ENCODE measurements around the gene AFAP1. TPM values are rescaled to one million over a fixed set of nuclear protein-coding genes. Genes with fewer than 3 reads are reported as not detected.
"Not testable (repeated sequence)": the region's sequence is repeated elsewhere in the genome, so short reads cannot be mapped to it uniquely, and the experiment has no call there.

The AFAP1 gene
- total RNA-seq, 1 experiment from 2014 or later, result 23.6 TPM

DNA sequence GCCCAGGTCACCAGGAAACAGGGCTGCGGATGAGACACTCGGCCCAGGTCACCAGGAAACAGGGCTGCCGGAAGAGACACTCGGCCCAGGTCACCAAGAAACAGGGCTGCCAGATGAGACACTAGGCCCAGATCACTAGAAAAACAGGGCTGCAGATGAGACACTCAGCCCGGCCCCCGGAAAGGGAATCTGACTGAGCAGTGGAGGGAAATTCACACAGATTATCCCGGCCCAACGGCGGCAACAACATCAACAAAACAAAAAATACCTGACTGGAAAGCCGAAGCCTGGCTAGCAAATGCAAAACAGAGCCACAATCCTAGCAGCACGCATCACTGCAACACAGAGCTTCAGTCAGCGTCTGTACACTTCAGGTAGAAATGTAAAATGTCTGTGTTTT lies 20.7 kb downstream of the AFAP1 start:
- peaks cover 2% of the 10 kb centered on the region; the same call in 1 of the 2 replicates for H3K36me3 Mint-ChIP-seq
- CTCF ChIA-PET, result interaction anchor here (1.4 kb wide), 1 partner anchor 117 kb away, joined by 4 read pairs; no protein-coding TSS in a partner anchor
- POLR2A ChIA-PET, result no interaction called here
- peak overlapping the region; percentile 78 for H3K27ac Mint-ChIP-seq
- no peak overlapping the region for H3K4me3 Mint-ChIP-seq
- H3K4me1 Mint-ChIP-seq, result peaks cover 39% of the 10 kb centered on the region
- H3K9me3 Mint-ChIP-seq, result no peaks in the 10 kb centered on the region; the same call in 1 of the 2 replicates
- no peak for ATAC-seq
- no peaks in the 10 kb centered on the region for H3K27me3 Mint-ChIP-seq (ENCODE audit: low read depth)
- TF ChIP-seq, protein P1, sequence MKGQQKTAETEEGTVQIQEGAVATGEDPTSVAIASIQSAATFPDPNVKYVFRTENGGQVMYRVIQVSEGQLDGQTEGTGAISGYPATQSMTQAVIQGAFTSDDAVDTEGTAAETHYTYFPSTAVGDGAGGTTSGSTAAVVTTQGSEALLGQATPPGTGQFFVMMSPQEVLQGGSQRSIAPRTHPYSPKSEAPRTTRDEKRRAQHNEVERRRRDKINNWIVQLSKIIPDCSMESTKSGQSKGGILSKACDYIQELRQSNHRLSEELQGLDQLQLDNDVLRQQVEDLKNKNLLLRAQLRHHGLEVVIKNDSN (CRISPR knock-in tag; IDR thresholded peaks at IDR 0.05), result no peak
- no peak for TF ChIP-seq ZNF423 (CRISPR knock-in tag; IDR thresholded peaks at IDR 0.05)
- TF ChIP-seq, protein P2, sequence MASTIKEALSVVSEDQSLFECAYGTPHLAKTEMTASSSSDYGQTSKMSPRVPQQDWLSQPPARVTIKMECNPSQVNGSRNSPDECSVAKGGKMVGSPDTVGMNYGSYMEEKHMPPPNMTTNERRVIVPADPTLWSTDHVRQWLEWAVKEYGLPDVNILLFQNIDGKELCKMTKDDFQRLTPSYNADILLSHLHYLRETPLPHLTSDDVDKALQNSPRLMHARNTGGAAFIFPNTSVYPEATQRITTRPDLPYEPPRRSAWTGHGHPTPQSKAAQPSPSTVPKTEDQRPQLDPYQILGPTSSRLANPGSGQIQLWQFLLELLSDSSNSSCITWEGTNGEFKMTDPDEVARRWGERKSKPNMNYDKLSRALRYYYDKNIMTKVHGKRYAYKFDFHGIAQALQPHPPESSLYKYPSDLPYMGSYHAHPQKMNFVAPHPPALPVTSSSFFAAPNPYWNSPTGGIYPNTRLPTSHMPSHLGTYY (CRISPR knock-in tag; IDR thresholded peaks at IDR 0.05), result no peak
- TF ChIP-seq, protein P3, sequence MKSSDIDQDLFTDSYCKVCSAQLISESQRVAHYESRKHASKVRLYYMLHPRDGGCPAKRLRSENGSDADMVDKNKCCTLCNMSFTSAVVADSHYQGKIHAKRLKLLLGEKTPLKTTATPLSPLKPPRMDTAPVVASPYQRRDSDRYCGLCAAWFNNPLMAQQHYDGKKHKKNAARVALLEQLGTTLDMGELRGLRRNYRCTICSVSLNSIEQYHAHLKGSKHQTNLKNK (CRISPR knock-in tag; IDR thresholded peaks at IDR 0.05), result no peak
- TF ChIP-seq ZNF317 (CRISPR knock-in tag; IDR thresholded peaks at IDR 0.05; ENCODE audit: borderline replicate concordance, low read depth), result no peak
- no peak for TF ChIP-seq ZNF219 (CRISPR knock-in tag; IDR thresholded peaks at IDR 0.05; ENCODE audit: borderline replicate concordance)
- TF ChIP-seq TEAD1 (CRISPR knock-in tag; IDR thresholded peaks at IDR 0.05), result no peak
- TF ChIP-seq, protein P4, sequence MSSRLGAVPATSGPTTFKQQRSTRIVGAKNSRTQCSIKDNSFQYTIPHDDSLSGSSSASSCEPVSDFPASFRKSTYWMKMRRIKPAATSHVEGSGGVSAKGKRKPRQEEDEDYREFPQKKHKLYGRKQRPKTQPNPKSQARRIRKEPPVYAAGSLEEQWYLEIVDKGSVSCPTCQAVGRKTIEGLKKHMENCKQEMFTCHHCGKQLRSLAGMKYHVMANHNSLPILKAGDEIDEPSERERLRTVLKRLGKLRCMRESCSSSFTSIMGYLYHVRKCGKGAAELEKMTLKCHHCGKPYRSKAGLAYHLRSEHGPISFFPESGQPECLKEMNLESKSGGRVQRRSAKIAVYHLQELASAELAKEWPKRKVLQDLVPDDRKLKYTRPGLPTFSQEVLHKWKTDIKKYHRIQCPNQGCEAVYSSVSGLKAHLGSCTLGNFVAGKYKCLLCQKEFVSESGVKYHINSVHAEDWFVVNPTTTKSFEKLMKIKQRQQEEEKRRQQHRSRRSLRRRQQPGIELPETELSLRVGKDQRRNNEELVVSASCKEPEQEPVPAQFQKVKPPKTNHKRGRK (CRISPR knock-in tag; IDR thresholded peaks at IDR 0.05; ENCODE audit: borderline replicate concordance), result no peak
- TF ChIP-seq, protein P5, sequence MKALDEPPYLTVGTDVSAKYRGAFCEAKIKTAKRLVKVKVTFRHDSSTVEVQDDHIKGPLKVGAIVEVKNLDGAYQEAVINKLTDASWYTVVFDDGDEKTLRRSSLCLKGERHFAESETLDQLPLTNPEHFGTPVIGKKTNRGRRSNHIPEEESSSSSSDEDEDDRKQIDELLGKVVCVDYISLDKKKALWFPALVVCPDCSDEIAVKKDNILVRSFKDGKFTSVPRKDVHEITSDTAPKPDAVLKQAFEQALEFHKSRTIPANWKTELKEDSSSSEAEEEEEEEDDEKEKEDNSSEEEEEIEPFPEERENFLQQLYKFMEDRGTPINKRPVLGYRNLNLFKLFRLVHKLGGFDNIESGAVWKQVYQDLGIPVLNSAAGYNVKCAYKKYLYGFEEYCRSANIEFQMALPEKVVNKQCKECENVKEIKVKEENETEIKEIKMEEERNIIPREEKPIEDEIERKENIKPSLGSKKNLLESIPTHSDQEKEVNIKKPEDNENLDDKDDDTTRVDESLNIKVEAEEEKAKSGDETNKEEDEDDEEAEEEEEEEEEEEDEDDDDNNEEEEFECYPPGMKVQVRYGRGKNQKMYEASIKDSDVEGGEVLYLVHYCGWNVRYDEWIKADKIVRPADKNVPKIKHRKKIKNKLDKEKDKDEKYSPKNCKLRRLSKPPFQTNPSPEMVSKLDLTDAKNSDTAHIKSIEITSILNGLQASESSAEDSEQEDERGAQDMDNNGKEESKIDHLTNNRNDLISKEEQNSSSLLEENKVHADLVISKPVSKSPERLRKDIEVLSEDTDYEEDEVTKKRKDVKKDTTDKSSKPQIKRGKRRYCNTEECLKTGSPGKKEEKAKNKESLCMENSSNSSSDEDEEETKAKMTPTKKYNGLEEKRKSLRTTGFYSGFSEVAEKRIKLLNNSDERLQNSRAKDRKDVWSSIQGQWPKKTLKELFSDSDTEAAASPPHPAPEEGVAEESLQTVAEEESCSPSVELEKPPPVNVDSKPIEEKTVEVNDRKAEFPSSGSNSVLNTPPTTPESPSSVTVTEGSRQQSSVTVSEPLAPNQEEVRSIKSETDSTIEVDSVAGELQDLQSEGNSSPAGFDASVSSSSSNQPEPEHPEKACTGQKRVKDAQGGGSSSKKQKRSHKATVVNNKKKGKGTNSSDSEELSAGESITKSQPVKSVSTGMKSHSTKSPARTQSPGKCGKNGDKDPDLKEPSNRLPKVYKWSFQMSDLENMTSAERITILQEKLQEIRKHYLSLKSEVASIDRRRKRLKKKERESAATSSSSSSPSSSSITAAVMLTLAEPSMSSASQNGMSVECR (CRISPR knock-in tag; IDR thresholded peaks at IDR 0.05; ENCODE audit: borderline replicate concordance), result no peak
- no peak for TF ChIP-seq FOXJ3 (CRISPR knock-in tag; IDR thresholded peaks at IDR 0.05; ENCODE audit: borderline replicate concordance)
- TF ChIP-seq, protein P6, sequence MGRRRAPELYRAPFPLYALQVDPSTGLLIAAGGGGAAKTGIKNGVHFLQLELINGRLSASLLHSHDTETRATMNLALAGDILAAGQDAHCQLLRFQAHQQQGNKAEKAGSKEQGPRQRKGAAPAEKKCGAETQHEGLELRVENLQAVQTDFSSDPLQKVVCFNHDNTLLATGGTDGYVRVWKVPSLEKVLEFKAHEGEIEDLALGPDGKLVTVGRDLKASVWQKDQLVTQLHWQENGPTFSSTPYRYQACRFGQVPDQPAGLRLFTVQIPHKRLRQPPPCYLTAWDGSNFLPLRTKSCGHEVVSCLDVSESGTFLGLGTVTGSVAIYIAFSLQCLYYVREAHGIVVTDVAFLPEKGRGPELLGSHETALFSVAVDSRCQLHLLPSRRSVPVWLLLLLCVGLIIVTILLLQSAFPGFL (CRISPR knock-in tag; IDR thresholded peaks at IDR 0.05; ENCODE audit: borderline replicate concordance), result no peak
- DNase-seq (ENCODE audit: low spot score), result no peak

DNA sequence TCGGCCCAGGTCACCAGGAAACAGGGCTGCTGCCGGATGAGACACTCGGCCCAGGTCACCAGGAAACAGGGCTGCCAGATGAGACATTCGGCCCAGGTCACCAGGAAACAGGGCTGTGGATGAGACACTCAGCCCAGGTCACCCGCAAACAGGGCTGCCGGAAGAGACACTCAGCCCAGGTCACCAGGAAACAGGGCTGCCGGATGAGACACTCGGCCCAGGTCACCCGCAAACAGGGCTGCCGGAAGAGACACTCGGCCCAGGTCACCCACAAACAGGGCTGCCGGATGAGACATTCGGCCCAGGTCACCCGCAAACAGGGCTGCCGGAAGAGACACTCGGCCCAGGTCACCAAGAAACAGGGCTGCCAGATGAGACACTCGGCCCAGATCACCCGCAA lies 21.5 kb downstream of the AFAP1 start:
- H3K9me3 Mint-ChIP-seq; ATAC-seq; DNase-seq (ENCODE audit: low spot score); H3K27me3 Mint-ChIP-seq (ENCODE audit: low read depth); H3K4me3 Mint-ChIP-seq; POLR2A ChIA-PET; H3K36me3 Mint-ChIP-seq: not testable (repeated sequence)
- CTCF ChIA-PET, result interaction anchor here (1.0 kb wide), 3 partner anchors 9 to 114 kb away, joined by 3 to 5 read pairs (median 3); no protein-coding TSS in a partner anchor
- Mint-ChIP-seq H3K27ac (peak overlapping the region; percentile 30), H3K4me1 (peaks cover 39% of the 10 kb centered on the region)

DNA sequence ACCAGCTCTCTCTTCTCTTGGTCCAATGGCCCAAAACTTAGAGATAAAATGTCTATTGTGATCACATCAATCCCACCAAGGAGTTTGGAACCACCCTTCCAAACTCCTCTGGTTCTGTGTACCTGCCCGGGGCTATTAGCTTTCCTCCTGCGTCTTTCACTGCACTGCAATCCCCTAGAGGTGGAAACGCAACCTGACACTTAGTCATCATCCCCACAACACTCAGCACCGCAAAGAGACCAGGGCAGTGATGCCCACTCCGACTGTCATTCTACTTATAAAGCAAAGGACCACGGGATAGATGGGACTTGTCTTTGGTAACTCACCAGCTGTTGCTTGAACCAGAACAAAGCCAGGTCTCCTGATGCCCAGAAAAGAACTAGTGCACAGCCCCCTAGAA lies 22.0 kb downstream of the AFAP1 start:
- peaks cover 40% of the 10 kb centered on the region for H3K4me1 Mint-ChIP-seq
- TF ChIP-seq, protein P7, sequence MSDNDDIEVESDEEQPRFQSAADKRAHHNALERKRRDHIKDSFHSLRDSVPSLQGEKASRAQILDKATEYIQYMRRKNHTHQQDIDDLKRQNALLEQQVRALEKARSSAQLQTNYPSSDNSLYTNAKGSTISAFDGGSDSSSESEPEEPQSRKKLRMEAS (CRISPR knock-in tag; IDR thresholded peaks at IDR 0.05), result no peak
- TF ChIP-seq TEAD4 (CRISPR knock-in tag; IDR thresholded peaks at IDR 0.05) (no peak), ZNF121 (CRISPR knock-in tag; IDR thresholded peaks at IDR 0.05) (peak; percentile 81), FOXK1 (CRISPR knock-in tag; IDR thresholded peaks at IDR 0.05) (no peak), GRHL2 (CRISPR knock-in tag; IDR thresholded peaks at IDR 0.05; ENCODE audit: insufficient replicate concordance, severe bottlenecking) (no peak), ZNF232 (CRISPR knock-in tag; IDR thresholded peaks at IDR 0.05) (no peak), TP53 (CRISPR knock-in tag; IDR thresholded peaks at IDR 0.05) (no peak)
- H3K27ac Mint-ChIP-seq, result peak overlapping the region; percentile 30
- H3K4me3 Mint-ChIP-seq, result no peak overlapping the region
- no peaks in the 10 kb centered on the region for H3K27me3 Mint-ChIP-seq (ENCODE audit: low read depth)
- no peaks in the 10 kb centered on the region for H3K36me3 Mint-ChIP-seq
- CTCF ChIA-PET, result interaction anchor here (0.8 to 1.1 kb wide), 5 partner anchors 8 to 114 kb away, joined by 3 to 7 read pairs (median 3); no protein-coding TSS in a partner anchor
- no peaks in the 10 kb centered on the region for H3K9me3 Mint-ChIP-seq
- peak; percentile 87 for ATAC-seq
- DNase-seq (ENCODE audit: low spot score), result no peak
- POLR2A ChIA-PET, result no interaction called here
